ENCODE data around the gene ADD2.

Gene ADD2

DNA sequence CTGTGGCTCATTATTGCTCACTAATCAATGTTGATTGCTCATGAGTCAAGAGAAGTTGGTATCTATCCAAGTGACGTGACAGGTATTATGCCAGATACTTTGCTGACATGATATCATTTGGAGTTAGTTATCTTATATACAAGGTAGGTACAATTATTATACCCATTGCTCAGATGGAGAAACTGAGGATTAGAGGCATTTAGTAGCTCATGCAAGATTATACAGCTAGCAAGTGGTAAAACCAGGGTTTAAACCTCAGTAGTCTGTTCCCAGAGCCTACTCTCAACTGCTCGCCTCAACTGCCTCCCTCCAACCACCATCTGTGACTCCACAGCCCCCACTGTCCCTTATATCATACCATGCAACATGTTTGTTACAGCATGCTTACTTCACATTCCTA lies 16.3 kb upstream of the ADD2 start:
- no peak for DNase-seq

DNA sequence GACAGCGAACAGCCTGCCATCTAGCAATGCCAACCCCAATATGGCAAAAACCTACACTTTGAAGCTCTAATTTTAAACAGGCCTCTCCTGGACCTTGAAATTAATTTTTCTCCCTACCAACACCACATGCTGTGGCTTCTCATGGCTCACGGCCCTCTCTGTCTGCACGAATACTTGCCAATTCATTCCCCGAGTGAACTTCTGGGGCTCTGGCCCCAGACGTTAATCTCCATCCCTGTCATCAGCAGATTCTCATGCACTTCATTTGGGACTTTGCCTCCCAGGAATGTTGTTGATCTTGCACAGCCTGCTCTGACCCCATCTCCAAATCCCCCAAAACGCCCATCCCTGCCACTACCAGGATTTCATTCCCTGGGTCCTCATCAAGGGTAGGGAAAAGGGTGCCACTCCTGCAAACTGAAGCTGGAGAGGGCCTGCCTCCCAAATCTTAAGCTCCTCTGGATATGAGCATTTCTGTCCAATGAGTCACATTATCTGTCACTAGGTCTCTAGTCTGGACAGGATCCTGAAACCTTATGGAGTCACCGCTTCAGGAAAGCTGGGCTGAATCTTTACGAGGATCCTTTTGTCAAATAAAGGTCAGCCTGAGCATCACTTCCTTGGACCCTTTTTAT lies 12.0 kb upstream of the ADD2 start:
- DNase-seq = peak; percentile 28

DNA sequence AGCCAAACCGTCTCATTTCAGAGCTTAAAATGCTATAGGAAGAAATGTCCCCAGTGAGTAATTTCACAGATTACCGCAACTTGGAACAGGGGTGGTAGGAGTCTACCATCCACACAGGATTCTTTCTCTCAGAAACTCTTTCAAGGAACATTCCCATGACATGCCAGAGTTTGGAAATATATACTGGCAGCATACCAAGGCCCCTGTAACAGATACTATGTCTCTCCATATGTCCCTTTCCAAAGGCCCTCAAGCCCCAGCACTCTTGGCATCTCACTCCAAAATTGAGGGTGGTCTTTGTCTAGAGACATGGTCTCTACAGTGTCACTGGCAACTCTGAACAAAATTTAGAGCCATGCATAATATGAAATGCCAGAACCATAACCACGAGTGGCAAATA lies 11.5 kb upstream of the ADD2 start:
- DNase-seq = peak; percentile 23

DNA sequence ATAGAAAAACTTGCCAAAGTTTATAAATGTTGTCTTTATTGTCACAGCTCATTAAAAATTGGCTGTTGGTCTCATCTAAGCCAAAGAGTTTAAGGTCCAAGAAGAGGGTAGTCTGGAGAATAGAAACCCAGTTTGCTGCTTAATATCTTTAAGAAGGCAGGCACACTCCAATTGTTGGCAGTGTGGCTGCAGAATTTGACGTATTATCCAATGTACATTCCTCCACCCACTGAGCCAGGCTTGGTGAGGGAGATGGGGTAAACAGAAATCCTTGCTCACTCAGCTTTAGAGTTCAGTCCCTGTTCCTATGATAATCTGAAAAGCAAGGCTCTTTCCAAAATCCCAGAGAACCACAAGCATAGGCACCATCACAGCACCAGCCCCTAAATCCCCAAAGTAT lies 10.7 kb upstream of the ADD2 start:
- DNase-seq = no peak

DNA sequence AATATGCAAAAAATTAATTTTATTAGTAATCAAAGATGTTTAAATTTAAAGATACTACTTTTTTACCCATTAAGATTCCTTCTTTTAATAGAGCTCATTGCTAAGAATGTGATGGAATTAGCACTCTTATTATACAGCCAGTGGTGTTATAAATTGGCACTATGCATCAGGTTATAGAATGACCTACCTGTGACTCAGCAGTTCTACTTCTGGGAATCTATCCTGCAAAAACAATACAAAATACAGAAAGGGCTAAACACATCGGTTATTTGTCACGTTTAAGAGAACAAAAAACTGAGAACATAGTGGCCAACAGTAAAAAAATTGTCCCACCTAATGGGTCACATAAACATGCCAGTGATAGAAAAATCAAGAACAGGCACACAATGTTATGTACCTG lies 9.4 kb upstream of the ADD2 start:
- no peak for DNase-seq

DNA sequence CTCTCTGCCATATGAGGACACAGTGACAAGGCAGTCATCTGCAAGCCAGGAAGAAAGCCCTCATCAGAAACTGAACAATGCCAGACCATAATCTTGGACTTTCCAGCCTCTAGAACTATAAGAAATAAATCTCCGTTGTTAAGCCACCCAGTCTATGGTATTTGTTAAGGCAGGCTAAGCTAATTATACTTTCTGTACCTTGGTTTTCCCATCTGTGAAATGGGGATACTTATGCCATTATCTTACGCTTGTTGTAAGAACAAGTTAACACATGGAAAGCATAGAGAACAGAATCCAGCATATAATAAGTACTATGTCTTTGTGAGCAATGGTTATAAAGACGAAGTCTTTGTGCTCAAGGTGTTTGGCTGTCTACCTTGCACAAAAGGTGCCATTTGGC lies 8.3 kb upstream of the ADD2 start:
- DNase-seq = no peak

DNA sequence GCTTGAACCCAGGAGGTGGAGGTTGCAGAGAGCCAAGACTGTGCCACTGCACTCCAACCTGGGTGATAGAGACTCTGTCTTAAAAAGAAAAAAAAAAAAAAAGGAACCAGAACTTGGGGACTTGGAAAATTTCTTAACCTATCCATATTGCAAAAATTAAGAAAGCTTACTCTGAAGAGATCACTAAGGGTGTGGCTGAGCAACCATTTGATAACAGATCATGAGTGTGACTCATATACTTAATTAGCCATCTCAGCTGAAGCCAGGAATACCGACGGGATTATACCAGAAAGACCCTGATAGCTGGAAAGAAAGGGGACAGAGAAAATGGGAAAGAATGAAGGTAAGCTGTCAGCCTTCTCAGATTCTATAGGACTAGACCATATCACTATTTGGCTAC lies 7.1 kb upstream of the ADD2 start:
- no peak for DNase-seq

DNA sequence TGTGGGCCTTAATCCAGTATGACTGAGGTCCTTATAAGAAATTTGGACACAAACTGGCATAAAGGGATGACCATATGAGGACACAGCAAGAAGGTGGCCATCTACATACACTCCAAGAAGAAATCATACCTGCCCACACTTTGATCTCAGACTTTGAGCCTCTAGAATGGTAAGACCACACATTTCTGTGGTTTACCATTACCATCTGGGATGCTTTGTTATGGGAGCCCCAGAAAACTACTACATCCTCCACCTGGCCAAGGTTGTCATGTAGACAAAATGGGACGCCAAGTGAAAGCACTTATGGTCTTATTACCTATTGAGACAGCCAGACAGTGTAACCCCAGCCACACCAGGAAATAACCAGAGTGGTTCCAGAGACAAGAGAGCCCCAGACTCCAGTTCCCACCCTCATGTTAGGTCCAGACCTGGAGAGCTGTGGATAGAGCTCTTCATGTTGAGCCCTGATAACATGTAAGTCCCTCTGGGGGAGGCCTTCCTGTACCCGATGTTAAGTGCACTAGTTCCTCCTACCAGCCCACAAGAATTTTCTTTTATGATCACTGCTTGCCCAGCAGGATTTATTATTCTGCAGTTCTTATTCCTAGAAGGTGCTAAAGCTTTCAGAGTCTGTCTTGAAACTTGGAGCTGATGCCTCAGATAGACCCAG lies 4.6 kb upstream of the ADD2 start:
- DNase-seq = no peak

DNA sequence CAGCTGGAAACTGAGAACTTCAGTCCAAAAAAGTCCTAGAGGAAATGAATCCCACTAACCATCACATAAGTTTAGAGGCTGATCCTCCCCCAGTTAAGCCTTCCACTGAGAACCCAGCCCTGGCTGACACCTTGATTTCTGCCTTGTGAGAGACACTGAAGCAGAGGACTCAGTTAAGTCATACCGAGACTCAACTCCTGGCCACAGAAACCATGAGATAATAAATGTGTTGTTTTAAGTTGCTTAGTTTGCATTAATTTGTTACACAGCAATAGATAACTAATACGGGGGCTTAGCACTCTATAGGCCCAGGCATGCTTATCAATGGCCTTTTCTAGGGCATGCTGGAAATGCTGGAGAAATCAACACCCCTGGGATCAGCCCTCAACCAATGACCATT lies 3.4 kb upstream of the ADD2 start:
- DNase-seq = no peak

DNA sequence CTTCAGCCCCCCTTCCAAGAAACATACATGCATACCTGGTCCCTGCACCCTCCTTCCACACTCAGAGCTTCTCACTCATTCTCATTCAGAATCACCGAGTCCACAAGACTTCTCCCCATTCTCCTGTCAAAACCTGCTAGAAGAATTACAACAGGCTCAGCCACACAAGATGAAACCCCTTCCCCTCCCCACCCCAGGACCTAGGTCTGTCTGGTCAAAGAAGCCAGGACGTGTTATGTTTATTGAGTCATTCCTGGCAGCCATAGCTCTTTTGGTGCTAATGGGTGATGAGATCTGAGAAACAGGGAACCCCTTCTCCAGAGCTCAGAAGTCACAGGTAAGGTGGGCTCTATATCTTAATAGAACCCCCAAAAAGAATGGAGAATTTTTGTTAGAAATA lies 1.4 kb upstream of the ADD2 start:
- no peak for DNase-seq

DNA sequence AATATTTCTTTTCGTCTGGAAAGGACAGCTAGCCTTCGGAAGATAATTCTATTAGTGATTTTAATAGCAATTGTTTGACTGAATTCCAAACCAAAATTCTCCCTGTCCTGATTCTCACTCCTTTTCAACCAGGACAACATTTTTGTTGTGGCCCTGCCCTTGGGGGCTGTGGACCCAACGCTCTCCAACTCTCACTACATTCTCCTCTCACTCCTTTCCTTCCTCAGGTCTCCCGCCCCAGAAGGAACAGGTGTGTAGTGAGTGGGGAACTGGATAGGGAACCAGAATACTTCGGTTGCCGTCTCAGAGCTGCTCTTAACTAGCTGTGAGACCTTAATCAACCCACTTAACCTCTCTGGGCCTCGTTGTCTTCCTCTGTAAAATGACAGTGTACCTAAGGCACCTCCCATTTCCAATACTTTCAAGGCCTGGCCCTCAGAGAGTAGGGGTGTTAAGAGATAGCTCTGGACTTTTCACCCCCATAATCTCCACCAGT lies 638 bp upstream of the ADD2 start:
- DNase-seq = no peak

DNA sequence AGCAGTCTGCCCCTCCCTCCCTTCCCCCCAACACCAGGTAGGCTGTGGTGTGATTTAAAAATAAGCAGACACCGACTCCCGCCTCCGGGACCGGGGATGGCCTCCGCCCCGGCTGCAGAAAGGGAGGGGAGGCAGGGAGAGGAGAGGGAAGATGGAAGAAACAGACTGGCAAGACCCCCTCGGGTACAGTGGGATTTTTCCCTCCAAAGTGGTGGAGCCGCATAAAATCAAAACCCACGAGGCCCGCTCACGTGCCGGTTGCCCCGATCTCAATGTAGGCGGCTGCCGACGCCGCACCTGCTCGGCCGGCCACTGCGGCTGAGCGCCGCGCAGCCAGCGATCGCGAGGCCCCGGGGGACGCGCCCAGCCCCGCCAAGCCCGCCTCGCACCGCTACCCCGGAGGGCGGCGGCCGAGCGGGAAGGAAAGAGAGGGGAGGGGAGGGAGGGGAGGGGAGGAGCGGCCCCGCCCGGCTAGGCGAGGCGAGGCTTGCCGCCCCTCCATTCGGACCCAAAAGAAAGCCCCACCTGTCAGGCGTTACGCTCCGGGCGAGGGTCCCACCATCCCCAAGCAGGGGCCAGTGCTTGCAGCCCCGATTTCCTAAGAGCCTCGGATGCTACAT lies 811 bp downstream of the ADD2 start:
- peak; percentile 21 for DNase-seq

DNA sequence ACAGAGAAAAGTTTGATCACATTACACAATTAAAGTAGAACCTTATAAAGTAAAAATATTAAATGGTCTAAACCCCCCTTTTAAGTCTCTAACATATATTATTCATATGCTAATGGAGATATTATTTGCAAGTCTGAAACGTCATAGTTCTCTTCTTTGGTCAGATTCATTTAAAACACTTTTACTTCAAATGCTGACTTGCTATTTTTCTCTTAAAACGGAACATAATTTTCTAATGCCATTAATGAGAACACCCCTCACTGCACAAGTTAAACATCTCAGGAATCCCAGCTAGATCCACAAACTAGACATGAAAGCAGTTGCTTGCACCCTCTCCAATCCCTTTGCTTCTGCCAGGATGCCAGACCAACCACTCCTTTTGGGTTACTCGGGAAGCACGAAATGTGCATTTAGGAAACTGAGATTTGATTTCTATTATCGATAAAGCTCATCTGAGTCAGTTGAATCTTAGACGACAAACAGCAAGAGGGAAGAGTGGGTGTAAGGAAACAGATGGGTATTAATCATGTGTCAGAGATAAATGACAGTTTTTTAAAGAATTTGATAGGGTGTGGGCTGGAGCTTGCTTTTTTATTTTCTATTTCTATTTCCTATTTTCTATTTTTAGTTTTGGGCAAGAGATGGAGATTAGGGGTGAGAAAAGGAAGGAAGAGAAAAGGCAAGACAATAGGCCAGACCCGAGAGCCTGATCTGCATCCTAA lies 1.5 kb downstream of the ADD2 start:
- DNase-seq = no peak

DNA sequence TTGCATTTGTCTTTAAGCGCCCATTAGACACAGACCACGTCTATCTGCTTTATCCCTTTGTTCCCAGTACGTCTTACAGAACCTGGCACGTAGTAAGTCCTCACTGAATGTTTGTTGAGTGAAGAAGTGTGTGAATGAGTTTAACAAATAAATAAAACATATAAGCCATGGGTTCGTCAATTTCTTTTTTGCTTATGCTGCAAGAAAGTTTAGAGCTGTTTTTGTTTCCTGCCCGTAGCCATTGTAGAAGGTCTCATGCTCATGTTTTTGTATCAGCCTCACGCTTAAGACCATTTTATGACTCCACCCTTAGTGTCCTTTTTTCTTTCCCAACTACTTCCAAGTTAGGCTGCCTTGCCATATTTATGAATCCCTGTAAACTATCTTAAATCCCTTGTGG lies 2.5 kb downstream of the ADD2 start:
- DNase-seq = no peak

DNA sequence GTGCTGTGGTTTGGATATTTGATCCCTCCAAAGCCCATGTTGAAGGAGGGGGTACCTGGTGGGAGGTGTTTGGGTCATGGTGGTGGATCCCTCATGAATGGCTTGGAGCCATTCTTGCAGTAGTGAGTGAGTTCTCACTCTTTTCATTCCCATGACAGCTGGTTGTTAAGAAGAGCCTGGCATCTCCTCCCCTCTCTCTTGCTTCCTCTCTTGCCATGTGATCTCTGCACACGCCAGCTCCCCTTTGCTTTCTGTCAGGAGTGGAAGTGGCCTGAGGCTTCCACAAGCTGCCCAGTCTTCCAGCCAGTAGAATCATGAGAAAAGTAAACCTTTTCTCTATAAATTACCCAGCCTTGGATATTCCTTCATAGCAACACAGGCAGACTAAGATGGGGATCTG lies 8.6 kb downstream of the ADD2 start:
- no peak for DNase-seq

DNA sequence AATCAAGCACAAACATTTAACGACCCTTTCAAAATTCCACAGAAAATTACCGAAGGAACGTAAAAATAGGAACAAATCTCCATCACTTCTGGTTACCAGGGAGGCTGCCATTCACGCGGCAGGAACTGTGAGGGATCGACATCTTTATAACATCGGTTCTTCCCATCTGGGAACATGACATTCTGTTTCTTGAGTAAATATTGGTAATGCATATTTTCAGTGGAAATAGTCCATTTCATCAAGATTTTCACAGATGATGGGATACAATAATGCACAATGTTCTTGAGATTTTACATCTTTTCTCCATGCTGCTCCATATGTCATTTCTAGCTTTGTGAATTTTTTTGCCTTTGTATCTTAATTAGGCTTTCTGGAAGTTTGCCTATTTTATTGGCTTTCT lies 10.0 kb downstream of the ADD2 start:
- no peak for DNase-seq

DNA sequence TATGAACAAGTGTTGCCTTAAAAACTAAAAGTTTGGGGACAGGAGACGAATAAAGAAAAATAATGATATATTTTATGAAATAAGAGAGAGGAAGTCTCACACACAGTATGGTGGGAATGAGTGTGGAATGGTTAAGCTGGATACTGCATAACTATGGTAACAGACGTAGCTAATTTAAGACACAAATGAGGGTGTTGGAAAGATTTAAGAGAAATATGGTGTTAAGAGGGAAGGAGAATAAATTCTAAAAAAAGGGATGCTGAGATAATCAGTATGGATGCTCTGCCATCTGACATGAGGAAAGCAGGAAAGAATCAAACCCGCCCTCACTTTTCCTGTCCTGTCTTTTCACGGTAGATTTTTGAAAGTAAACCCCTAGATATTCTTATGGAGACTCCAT lies 10.6 kb downstream of the ADD2 start:
- DNase-seq = no peak

DNA sequence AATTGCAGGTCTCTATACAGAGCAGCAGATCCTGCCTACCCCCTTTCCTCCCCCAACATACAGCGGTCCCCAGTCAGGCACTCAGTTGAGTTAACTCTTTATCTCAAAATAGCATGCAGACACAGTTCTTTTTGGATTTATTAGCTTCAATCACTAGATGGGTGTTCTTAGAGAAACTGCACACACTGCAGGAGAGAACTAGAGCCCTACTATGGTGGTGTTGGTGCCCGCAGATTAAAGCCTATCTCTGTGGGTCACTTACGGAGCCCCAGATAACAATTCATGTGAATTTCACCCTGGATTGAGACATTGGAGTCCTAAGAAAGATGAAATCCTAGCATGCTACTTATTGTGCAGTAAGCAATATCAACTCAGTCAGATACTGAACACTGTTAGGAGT lies 11.9 kb downstream of the ADD2 start:
- DNase-seq = no peak

DNA sequence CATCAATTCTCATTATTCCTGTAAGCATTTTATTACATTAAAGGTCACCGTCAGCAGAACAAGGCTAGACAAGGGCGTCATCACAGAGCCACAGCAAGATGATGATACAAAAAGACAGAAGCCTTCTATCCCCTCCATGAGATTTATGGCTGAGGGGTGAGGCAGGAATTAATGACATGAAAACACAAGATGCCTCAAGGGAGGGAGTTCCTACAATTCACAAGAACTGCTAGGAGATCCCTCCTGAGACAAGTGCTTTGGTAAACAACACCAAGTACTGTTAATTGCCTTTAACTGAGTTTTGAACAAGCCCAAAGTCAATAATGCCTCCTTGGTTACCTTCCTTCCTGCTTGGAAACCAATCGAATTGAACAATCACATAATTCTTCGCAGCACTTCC lies 14.1 kb downstream of the ADD2 start:
- no peak for DNase-seq

DNA sequence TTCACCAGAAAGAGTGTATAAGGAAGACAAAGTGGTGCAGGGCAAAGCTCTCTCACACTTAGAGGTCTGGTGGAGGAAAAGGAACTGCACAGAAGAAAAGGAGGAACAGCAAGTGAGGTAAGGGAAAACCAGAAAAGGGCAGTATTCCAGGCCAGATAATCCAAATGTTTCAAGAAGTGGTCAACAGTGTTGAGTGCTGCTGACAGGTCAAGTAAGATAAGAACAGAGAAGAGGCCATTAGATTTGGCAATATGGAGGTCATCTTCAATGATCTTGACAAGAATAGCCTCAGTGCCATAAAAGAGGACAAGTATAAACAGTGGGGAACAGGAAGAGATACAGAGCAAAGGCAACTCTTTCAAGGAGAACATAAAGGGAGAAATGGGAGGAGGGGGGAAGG lies 15.0 kb downstream of the ADD2 start:
- DNase-seq = no peak

DNA sequence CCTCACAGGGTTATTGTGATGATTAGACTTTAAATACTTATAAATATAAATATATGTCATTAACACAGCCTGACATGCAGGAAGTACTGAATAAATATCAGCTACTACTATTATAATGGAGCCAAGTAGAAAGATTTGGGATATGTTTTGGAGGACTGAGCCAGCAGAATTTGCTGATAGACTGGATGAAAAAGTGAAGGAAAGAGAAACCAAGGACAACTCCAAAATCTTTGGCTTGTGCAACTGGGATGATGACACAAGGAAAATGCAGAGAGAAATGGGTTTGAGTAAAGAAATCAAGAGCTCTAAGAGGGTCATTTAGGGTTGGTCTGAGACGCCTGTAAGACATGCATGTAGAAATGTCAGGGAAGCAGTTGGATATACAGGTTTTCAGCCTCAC lies 15.6 kb downstream of the ADD2 start:
- DNase-seq = no peak

DNA sequence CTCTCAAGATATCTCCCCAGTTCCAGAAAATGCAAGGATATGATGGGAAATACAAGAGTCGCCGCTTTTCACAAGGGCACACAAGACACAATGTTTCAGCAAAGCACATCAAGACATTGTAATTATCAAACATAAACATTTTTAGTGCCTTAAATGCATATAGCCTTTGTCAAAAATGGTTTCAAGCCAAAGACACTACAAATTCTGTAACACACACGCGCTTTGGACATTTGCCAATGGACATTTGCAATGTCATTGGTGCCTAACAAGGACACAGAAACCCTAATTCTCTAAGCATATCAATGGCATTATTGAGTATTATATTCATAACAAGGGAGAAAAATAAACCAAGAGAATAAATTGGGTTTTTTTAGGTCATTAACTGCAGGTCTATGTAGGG lies 16.1 kb downstream of the ADD2 start:
- DNase-seq = no peak

DNA sequence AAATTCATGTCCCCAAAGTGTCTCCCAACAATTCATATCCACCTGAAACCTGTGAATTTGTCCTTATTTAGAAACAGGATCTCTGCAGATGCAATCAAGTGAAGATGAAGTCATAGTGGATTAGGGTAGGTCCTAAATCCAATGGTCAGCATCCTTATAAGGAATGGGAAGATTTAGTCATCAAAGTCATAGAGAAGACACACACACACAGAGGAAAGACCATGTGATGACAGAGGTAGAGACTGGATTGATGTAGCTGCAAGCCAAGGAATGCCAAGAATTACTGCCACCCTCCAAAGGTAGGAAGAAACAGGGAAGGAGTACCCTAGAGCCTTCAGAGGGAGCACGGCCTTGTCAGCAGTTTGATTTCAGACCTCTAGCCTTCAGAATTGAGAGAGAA lies 17.7 kb downstream of the ADD2 start:
- no peak for DNase-seq
